NT2/D1 (cell line): ENCODE results near the gene POPDC2.

Experiments used
- YY1 ChIP-seq: IDR thresholded peaks from 2 replicates; pipeline ENCODE4 v1.6.1; 2011; ENCODE audit not compliant: insufficient read length, insufficient read depth
- ZNF274 ChIP-seq: IDR thresholded peaks from 2 replicates; pipeline ENCODE4 v1.6.1; 2011; ENCODE audit warnings: mild to moderate bottlenecking, low read depth, low read length

GRCh38 chr3:119601154-119601553, 59.2 kb downstream of the POPDC2 start:
- TF ChIP-seq ZNF274 (no peak), YY1 (no peak)
